Measurements from ENCODE around the gene SNX30.

Gene SNX30

GRCh38 chr9:112861155-112861554, 110.6 kb downstream of the SNX30 start:
- no peak for DNase-seq

GRCh38 chr9:112861638-112862555, 111.3 kb downstream of the SNX30 start:
- DNase-seq = no peak

GRCh38 chr9:112863214-112863613, 112.7 kb downstream of the SNX30 start:
- no peak for DNase-seq

GRCh38 chr9:112863746-112864145, 113.2 kb downstream of the SNX30 start:
- DNase-seq = no peak

- DNase-seq = no peak
These were observed 113.8 kb downstream of the SNX30 start for GRCh38 chr9:112864403-112864802.

GRCh38 chr9:112864982-112865381, 114.4 kb downstream of the SNX30 start:
- DNase-seq = no peak

- no peak for DNase-seq
These were observed 116.2 kb downstream of the SNX30 start for GRCh38 chr9:112866662-112867274.

GRCh38 chr9:112867275-112867991, 116.9 kb downstream of the SNX30 start:
- no peak for DNase-seq

- no peak for DNase-seq
These were observed 117.9 kb downstream of the SNX30 start for GRCh38 chr9:112868461-112868860.

GRCh38 chr9:112869041-112869529, 118.5 kb downstream of the SNX30 start:
- DNase-seq = no peak

- no peak for DNase-seq
These were observed 119.4 kb downstream of the SNX30 start for GRCh38 chr9:112869917-112870316.

- DNase-seq = no peak
These were observed 120.0 kb downstream of the SNX30 start for GRCh38 chr9:112870556-112870955.

GRCh38 chr9:112872019-112872418, 121.5 kb downstream of the SNX30 start:
- no peak for DNase-seq

GRCh38 chr9:112873773-112874405, 123.3 kb downstream of the SNX30 start:
- no peak for DNase-seq

GRCh38 chr9:112878752-112879151, 128.2 kb downstream of the SNX30 start:
- DNase-seq = no peak

GRCh38 chr9:112880650-112881049, 130.1 kb downstream of the SNX30 start:
- DNase-seq = no peak

GRCh38 chr9:112881331-112881730, 130.8 kb downstream of the SNX30 start:
- DNase-seq = no peak

GRCh38 chr9:112884101-112884500, 133.5 kb downstream of the SNX30 start:
- DNase-seq = no peak

GRCh38 chr9:112884721-112885120, 134.2 kb downstream of the SNX30 start:
- no peak for DNase-seq

GRCh38 chr9:112885324-112885723, 134.8 kb downstream of the SNX30 start:
- no peak for DNase-seq

- DNase-seq = no peak
These were observed 135.8 kb downstream of the SNX30 start for GRCh38 chr9:112886351-112886750.

GRCh38 chr9:112887381-112887780, 136.8 kb downstream of the SNX30 start:
- DNase-seq = no peak

Data from activated CD4-positive, alpha-beta T cell treated with anti-CD3 and anti-CD28 coated beads for 1 hour (primary cell).